HG02840 (cell line): ENCODE measurements around the gene ATP6V0D1.

Source experiments
- ATAC-seq: cut with Tn5 transposase; IDR thresholded peaks from one replicate; pipeline ENCODE4 v1.9.1; 2021; ENCODE audit warnings: mild to moderate bottlenecking, moderate library complexity, moderate number of reproducible peaks; ENCODE audit not compliant: unreplicated experiment, low FRiP score

The ATP6V0D1 gene

DNA sequence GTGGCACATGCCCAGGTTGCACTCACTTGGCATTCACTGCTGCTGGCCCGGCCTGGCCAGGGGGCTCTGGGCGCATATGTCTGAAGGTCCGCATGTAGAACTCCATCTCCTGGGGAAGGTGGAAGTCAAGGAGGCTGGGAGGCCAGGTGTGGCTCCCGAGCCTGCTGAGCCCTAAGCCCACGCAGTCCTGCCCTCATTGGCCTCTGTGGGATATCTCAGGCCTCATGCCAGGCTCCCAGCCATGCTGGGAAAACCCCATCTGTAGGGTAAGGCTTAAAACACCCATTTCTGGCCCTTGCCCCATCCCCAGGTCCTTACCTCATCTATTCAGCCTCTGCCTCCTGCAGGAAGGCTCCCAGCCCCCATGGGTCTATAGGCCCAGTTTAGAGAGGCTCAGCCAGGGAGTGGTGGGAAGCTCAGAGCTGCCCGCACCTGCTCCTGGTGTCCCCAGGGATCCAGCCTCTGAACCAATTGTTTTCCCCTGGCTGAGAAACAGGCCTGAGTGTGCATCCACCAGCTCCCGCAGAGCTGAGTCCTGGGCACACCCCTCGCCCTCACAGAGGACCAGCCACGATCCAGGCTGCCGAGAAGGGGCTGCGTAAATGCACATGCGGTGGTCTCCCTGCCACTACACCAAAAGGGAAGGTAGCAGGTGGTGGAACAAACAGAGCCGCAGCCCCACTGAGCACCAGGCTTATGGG, 85.3 kb downstream of the ATP6V0D1 start:
- ATAC-seq = no peak

DNA sequence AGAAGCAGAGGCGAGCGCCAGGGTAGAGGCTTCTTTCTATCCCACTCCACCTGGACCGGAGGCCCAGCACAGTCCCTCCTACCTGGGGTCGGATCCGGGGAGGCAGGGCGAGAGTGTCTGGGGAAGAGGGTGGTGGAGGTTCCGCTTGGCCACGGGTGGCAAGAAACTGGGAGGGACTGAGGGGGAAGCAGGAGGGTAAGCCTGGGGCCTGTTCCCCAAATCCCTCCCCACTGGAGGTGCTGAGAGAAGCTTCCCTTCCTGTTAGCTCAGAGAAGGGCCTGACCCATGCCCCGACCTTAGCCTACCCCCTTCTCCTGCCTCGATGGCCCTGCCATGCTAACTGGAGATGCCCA, 85.9 kb downstream of the ATP6V0D1 start:
- no peak for ATAC-seq

DNA sequence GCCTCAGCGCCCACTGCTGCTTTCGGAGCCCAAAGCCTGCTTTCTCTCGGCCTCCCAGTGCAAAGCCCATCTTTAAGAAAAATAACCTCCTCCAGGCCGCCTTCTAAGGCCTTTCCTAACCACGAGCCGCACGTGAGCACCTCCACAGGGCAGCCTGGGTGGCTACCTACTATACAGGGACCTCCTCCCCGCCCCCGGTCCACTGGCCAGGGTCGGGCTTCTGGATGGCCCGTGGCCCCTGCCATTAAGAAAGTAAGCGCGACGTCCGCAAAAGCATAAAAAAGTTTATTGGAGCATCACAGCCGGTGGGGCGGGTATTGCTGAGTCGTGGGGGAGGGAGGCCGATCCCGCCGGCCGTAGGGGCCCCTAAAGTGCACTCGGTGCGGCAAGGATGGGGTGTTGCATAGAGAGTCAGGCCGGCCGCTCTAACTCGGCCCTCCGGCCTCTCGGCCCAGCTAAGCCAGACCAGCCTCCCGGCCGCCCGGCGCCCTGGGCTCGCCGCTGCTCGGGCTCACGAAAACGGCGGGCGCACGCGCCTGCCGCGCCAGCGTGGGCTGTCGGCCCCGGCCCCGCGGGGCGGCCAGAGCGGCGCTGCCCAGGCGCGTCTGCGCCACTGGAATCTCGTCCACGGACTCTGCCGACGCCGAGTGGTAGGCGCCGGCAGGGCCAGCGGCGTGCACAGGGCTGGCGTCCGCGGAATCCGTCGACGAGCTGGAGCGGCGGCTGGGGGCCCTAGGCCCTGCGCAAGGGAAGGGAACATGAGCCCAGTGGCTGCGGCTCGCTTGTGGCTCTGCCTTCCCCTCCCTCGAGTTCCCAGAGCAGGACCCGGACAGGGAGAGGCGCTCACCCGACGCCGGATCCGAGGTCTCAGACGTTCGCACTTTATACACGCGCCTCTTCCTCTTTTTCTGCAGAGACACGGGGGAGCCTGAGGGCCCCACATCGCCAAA, 86.5 kb downstream of the ATP6V0D1 start:
- no peak for ATAC-seq

DNA sequence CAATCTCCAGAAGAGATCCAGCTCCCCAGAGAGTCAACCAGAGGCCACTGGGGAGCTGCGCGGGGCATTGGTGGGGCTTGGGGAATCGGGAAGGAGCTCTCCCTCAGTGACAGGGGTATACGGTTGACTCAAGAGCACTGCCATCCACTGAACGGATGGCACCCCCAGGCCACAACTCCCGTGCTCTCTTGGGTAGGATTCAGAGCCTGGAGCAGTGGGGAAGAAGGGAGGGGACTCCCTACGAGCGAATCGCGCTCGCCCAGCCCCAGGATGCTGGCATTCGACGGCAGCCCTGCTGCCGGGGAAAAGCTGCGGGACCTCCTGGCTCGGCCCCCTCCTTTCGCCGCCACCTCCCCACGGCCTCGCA, 87.2 kb downstream of the ATP6V0D1 start:
- no peak for ATAC-seq

DNA sequence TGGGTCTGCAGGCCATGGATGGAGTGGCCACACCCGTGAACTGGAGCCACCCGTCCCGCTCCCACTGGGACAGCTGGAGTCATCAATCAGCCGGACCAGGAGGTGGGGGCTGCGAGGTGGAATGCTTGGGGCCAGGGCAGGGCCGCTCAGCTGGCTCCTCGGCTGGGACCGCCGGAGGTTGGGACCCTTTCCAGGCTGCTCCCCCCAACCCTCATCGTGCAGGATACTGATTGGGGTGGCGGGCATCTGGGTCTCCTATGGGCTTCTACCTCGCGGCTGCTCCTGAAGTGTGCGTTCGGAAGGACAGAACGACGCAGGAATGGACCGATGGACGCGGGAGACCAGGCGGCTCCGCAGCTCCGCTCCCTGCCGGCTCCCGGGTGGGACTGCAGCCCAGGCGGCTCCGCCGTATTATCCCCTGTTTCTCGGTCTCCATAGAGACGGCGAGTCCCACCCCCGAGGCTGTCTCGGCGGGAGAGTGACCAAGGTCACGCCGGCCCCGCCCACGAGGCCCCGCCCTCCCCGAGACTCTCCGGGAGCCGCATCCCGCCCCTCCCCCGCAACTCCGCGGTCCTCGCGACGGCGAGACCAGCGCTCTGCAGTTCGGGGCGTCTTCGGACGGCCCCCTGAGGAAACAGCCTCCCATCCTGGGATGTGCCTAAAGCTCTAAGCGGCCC, 87.7 kb downstream of the ATP6V0D1 start, which contains the start of gene TPPP3:
Gene TPPP3, minus strand, starts transcription at position 388 of the 677 bp plus-strand sequence. CDS start 2,387 bp downstream, outside the sequence.
- ATAC-seq = no peak

DNA sequence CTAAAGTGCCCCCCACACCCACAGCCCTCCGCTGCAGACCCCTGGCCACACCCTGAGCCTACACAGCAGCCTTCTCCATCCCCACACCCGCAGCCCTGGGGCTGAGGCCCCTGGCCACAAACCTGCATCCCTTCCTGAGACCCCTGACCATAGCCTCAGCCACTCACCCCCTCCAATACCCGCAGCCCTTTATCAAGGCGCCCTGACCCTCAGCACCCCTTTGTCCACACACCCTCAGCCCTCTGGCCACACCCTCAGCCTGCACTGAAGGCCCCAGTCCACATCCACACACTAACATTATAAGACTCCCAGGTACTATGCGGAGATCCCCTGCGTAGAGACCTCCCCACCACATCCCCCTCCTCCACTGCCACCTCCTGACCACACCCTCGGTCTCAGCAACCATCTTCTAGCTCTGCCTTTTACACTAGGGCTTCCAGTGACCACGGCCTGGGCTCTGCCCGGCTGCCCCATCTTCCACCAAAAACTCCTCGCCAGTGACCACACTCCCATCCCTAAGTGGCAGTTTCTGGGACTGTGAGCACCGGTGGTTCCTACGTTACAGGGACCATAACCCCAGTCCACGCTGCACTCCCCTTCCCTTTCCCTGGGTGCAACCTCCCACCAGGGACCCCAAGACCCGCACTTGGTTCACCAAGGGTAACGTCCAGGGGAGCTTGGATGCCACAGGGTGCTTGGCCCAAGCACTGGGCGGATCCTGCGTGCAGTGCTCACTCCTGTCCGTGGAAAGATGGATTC, 88.5 kb downstream of the ATP6V0D1 start:
- no peak for ATAC-seq

DNA sequence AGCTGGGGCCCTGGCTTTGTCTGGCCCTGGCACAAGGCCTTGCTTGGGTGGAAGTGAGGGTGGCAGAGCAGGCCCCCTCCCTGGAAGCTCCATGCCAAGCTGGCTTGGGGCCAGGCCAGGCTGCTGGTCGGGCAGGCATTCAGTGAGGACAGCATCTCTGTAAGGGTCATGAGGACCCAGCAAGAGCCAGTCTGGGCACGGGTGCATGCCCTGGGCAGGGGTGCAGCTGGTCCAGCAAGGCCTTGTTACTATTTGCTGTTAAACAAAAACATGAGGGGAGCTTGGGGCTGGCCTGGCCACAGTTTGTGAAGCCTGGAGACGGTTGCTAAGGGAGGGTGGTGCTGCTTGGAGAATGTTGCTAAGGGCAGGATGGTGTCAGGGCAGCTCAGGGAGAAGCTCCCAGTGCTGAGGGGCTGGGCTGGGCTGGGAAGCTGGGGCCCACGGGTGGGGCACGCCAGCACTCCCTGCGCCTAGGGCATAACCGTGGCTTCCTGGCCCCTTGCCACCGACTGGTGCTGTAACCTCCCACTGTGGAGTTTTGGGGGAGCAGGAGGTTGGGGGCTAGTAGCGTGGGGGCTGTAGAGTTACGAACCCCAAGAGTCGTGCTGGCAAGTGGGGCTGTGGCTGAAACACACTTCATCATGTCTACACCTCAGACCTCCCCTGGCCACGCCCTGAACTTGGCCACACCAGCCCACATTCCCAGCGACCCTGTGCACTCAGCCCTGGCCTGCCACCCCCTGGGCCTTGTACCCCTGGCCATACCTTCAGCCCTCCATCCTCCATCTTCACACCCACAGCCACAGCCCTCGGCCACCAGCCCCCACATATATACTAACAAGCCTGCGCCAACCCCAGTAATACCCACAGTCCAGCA, 89.3 kb downstream of the ATP6V0D1 start:
- no peak for ATAC-seq

DNA sequence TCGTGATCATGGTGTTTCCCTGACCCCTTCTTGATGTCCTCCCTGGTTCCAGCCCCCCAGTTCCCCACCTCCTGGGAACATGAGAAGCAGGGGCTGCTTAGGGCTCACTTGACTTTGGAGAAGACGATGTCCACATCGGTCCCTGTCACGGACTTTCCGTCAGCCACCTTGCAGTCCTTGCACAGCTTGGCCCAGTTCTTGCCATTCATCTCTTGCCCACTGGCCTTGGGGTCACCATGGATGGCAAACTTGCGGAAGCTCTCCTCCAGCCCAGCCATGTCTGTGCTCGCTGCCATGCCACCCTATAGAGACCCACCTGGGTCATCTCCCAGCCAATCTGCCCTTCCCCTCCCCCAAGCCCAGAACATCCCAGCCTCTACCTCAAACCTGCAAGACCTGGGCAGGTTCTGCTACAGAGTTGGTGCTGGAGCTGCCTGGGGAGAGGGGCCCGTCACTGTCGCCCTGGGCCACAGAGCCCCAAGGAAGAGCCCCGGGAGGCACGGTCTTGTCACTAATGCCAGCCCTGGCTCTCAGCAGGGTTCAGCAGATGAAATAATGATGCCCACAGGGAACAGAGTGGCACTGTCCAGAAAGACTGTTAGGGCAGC, 90.0 kb downstream of the ATP6V0D1 start:
- ATAC-seq = no peak

DNA sequence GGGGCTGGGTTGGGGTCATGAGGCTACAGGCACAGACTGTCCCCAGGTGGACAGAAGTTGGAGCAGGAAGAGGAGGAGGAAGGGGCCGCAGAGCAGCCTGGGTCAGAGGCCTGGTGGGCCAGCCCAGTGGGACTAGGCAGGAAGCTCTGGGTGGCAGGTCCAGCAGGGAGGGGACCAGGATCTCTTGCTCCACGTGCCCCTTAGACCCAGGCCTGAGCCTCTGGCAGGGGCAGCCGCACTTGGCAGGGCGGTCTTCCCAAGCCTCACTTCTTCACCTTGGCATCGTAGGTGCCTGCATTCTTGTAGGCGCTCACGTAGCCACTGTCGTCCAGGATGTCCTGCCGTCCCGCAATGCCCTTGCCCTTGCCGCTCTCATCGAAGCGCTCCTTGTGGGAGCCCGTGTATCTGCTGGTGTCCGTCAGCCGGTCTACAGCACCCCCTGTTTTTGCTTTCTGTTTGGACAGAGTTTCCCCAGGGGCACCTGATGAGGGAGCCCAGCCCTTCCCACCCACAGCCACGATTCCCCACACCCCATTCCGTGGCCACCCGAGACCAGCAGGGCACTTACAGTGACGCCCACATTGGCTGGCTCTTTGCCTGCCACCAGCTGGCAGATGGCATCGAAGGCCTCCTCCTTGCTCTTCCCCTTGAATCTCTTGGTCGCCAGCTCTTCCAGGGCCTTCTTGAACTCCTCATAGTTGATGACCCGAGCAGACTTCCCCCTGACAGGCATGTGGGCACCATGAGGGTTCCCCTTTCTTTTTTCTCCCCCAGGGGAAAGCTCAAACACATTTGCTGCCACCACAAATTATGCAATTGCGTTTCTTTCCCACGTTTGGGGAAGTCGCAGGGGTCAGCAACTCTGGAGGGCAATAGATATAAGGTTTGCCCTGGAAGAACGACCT, 90.8 kb downstream of the ATP6V0D1 start:
- ATAC-seq = no peak

DNA sequence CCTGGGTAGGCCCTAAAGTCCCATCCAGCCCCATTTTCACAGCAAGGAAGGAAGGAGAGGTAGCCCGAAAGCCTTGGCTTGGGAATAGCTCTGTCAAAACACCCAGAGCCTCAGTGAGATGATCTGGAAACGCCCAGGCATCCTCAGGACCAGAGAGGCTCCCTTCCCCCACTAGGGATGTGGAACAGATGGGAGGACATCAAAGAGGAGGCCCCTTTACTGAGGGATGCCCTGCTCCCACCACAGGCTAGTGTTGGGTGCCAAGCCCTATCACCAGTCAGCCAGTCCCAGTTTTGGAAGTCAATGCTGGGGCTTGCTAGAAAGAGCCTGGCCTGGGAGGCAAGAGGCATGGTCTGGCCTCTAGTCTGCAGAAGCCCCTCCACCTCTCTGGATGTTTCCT, 92.4 kb downstream of the ATP6V0D1 start:
- ATAC-seq = no peak

DNA sequence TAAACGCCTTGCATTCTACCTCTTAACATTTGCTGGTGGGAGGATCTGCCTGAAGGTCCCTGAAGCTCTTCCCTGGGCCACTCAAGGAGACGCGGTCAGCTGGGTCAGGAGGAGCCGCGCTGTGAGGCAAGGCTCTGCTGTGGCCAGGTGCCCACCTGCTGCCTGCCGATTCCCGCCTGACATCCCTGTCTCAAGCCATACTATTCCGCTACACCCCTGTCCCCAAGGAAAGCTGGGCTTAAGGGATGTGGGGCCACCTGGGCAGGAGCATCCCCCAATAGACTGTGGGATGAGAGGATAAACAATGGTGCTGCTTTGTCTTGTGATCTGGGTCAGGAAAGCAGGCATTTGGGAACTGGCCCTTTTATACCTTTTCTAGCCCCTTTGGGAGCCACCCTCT, 92.8 kb downstream of the ATP6V0D1 start:
- no peak for ATAC-seq
